Measurements from ENCODE around the gene DNAJC11.

DNA sequence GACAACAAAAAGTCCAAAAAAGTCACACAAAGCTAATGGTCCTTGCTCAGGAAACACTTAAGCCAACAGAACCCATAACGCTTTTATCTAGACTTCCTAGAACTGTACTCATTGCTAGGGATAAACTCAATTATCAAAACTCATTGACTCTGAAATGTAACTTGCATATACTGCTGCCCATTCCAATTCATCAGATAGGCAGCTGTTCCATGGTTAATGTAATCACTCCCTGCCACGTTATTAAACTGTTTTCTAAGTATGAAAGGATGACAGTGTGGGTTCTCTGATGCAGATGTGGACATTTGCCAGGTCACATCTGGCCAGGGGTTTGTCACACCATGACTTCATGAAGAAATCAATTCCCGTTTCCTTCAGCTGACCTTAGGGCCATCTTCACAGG lies 30.3 kb upstream of the DNAJC11 start:
- no peak for TF ChIP-seq CTCF (IDR thresholded peaks at IDR 0.05; ENCODE audit: poor library complexity)
- no peak for TF ChIP-seq EZH2 (IDR thresholded peaks at IDR 0.05; ENCODE audit: borderline replicate concordance)
- no peak for TF ChIP-seq EZH2phosphoT487 (IDR thresholded peaks at IDR 0.05; ENCODE audit: low read depth, severe bottlenecking, unreplicated experiment)

All from hepatocyte (in vitro differentiated cells).